Measurements from ENCODE around the gene DNAH9.

DNAH9 gene

GRCh38 chr17:11578998-11579397 is 19.3 kb upstream of the DNAH9 start:
- TF ChIP-seq CTCF (IDR thresholded peaks at IDR 0.05; ENCODE audit: low read depth, low read length): no peak
- DNase-seq (ENCODE audit: extremely low read depth, low read depth): no peak

GRCh38 chr17:11580677-11581076 is 17.6 kb upstream of the DNAH9 start:
- TF ChIP-seq CTCF (IDR thresholded peaks at IDR 0.05; ENCODE audit: low read depth, low read length): no peak
- no peak for DNase-seq (ENCODE audit: extremely low read depth, low read depth)

- DNase-seq (ENCODE audit: extremely low read depth, low read depth): no peak
- TF ChIP-seq CTCF (IDR thresholded peaks at IDR 0.05; ENCODE audit: low read depth, low read length): no peak
Measured at GRCh38 chr17:11582217-11582616, 16.1 kb upstream of the DNAH9 start.

- DNase-seq (ENCODE audit: extremely low read depth, low read depth): no peak
- no peak for TF ChIP-seq CTCF (IDR thresholded peaks at IDR 0.05; ENCODE audit: low read depth, low read length)
Measured at GRCh38 chr17:11583306-11583992, 14.8 kb upstream of the DNAH9 start.

- no peak for TF ChIP-seq CTCF (IDR thresholded peaks at IDR 0.05; ENCODE audit: low read depth, low read length)
- no peak for DNase-seq (ENCODE audit: extremely low read depth, low read depth)
Measured at GRCh38 chr17:11589716-11590115, 8.6 kb upstream of the DNAH9 start.

GRCh38 chr17:11601661-11602060 is 3.4 kb downstream of the DNAH9 start:
- no peak for TF ChIP-seq CTCF (IDR thresholded peaks at IDR 0.05; ENCODE audit: low read depth, low read length)
- no peak for DNase-seq (ENCODE audit: extremely low read depth, low read depth)

- no peak for DNase-seq (ENCODE audit: extremely low read depth, low read depth)
- no peak for TF ChIP-seq CTCF (IDR thresholded peaks at IDR 0.05; ENCODE audit: low read depth, low read length)
Measured at GRCh38 chr17:11608396-11608795, 10.1 kb downstream of the DNAH9 start.

All from AG09319 (cell line).